Peyer's patch (tissue), 4 donors: ENCODE results near the gene NR5A1.

Experiments
- POLR2A ChIP-seq, 2 donors: fragments of 450-650 bp; IDR thresholded peaks; one replicate each; pipeline ENCODE4 v1.5.1; 2017; ENCODE audit warnings: antibody characterized with exemption in 2 of 2, mild to moderate bottlenecking in 2 of 2, moderate library complexity in 2 of 2
- TF ChIP-seq, protein P1 (sequence below), 6 experiments: fragments of 450-650 bp in 4 of 6; fragments of 200-600 bp in 2 of 6; sonication (generic) in 1 of 6; IDR thresholded peaks; one replicate each; pipeline ENCODE4 v1.5.1; 2017 to 2019; ENCODE audit warnings: antibody characterized with exemption in 6 of 6, mild to moderate bottlenecking in 3 of 6, moderate library complexity in 1 of 6

DNA sequence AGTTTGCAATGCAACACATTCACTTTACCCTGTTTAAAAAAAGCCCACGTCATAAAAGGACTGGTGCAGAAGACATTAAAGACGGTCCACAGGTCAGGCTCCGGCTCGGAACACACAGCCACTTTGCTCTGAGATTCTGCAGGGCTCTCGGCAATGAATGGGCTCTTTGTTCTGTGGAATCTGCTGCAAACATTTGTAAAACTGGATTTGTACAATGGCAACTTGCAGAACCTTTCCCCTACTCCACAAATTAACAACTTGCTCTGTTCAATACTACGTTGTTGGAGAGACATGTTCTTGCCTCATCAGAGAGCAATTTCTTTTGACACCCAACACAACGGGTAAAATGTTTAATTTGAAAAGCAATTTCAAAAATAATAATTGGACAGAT is 13.0 kb upstream of the NR5A1 start:
- TF ChIP-seq, protein P1, sequence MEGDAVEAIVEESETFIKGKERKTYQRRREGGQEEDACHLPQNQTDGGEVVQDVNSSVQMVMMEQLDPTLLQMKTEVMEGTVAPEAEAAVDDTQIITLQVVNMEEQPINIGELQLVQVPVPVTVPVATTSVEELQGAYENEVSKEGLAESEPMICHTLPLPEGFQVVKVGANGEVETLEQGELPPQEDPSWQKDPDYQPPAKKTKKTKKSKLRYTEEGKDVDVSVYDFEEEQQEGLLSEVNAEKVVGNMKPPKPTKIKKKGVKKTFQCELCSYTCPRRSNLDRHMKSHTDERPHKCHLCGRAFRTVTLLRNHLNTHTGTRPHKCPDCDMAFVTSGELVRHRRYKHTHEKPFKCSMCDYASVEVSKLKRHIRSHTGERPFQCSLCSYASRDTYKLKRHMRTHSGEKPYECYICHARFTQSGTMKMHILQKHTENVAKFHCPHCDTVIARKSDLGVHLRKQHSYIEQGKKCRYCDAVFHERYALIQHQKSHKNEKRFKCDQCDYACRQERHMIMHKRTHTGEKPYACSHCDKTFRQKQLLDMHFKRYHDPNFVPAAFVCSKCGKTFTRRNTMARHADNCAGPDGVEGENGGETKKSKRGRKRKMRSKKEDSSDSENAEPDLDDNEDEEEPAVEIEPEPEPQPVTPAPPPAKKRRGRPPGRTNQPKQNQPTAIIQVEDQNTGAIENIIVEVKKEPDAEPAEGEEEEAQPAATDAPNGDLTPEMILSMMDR (IDR thresholded peaks at IDR 0.05) = no peak
- TF ChIP-seq POLR2A (IDR thresholded peaks at IDR 0.05) = no peak
